Left cardiac atrium (tissue), 4 donors: ENCODE data around the gene PATL1. TPM values are rescaled to one million over a fixed set of nuclear protein-coding genes. Genes with fewer than 3 reads are reported as not detected.
"Not testable (repeated sequence)": the region's sequence is repeated elsewhere in the genome, so short reads cannot be mapped to it uniquely, and the experiment has no call there.

Experiments
- ATAC-seq, 2 donors: fragments of 200-7000 bp; cut with Tn5 transposase; one replicate each; pipeline ENCODE4 v1.9.1; 2020; ENCODE audit warnings: mild to moderate bottlenecking in 2 of 2, moderate library complexity in 2 of 2
- DNase-seq: peaks from one replicate; pipeline ENCODE4 v3.0.0-alpha.2; 2020
- intact Hi-C, 2 donors: fragments of 100-400 bp; cut with DNase I; formaldehyde crosslinking; loops; one replicate each; pipeline versions ENCODE4 v1.14.1 to v1.15.1; 2022 to 2023
- total RNA-seq, 2 donors: library from RNA; stranded (reverse); fragmentation: NEBNext Ultra II Directional; extraction: Animal tissue kit (Norgen Biotek cat#: 25700); gene quantifications; one replicate each; pipeline ENCODE4 v1.2.1, GENCODE V29; 2021
- donor health status: DM: no; HTN: yes; CAD: no.
- donor health status: DM: no; HTN: yes; CAD: no; lungs with severe emphysema.
- donor health status: DM: yes; HTN: yes; CAD: no.
- donor health status: Dilated cardiomyopathy.

Gene PATL1
- total RNA-seq, 2 donors from 2014 or later, result 21.6 to 28.2 TPM

GRCh38 chr11:59629996-59630395, 38.8 kb downstream of the PATL1 start:
- intact Hi-C loops, result no loop called here
- no peak for ATAC-seq
- DNase-seq, result no peak

- DNase-seq, ATAC-seq, intact Hi-C loops: not testable (repeated sequence)
Measured at GRCh38 chr11:59626969-59627368, 41.9 kb downstream of the PATL1 start.

GRCh38 chr11:59625703-59626102, 43.1 kb downstream of the PATL1 start:
- ATAC-seq (no peak), DNase-seq (no peak)
- intact Hi-C loops, result no loop called here

- ATAC-seq (no peak), DNase-seq (no peak)
- intact Hi-C loops, result loop anchor here in 1 of 2 donors (10.0 kb wide), 1 partner anchor 47 kb away; the partner anchor contains the start of gene PATL1
Measured at GRCh38 chr11:59617876-59618275, 51.0 kb downstream of the PATL1 start.

- DNase-seq (no peak), ATAC-seq (no peak)
- intact Hi-C loops, result loop anchor here in 1 of 2 donors (10.0 kb wide), 1 partner anchor 48 kb away; the partner anchor contains the start of gene PATL1
Measured at GRCh38 chr11:59616396-59616982, 52.3 kb downstream of the PATL1 start.

GRCh38 chr11:59615637-59616395, 53.0 kb downstream of the PATL1 start, which contains the start of gene OSBP:
Gene OSBP (minus strand): TSS chr11:59615774. CDS start chr11:59615664, 110 bp downstream.
- intact Hi-C loops, result loop anchor here in 1 of 2 donors (10.0 kb wide), 1 partner anchor 49 kb away; the partner anchor contains the start of gene PATL1
- DNase-seq (peak; percentile 99), ATAC-seq (peak; percentile 91 to 95)

GRCh38 chr11:59615120-59615636, 53.7 kb downstream of the PATL1 start:
- intact Hi-C loops, result loop anchor here in 1 of 2 donors (10.0 kb wide), 1 partner anchor 50 kb away; the partner anchor contains the start of gene PATL1
- DNase-seq (peak; percentile 53), ATAC-seq (no peak)

GRCh38 chr11:59614277-59615119, 54.3 kb downstream of the PATL1 start:
- DNase-seq, result no peak

GRCh38 chr11:59611570-59612565, 57.0 kb downstream of the PATL1 start:
- DNase-seq (no peak), ATAC-seq (no peak)
- intact Hi-C loops, result loop anchor here in 1 of 2 donors (5.0 to 10.0 kb wide), 2 partner anchors 45 to 53 kb away; partner anchors contain the start of gene PATL1

More at GRCh38 chr11:59614277-59615119, 54.3 kb downstream of the PATL1 start:
- intact Hi-C loops, result loop anchor here in 1 of 2 donors (5.0 to 10.0 kb wide), 2 partner anchors 47 to 50 kb away; partner anchors contain the start of gene PATL1
- ATAC-seq, result no peak

GRCh38 chr11:59610289-59610688, 58.5 kb downstream of the PATL1 start:
- DNase-seq, result no peak
- intact Hi-C loops, result loop anchor here in 1 of 2 donors (5.0 to 10.0 kb wide), 2 partner anchors 43 to 55 kb away; partner anchors contain the start of gene PATL1
- ATAC-seq, result no peak

GRCh38 chr11:59607703-59608454, 61.0 kb downstream of the PATL1 start:
- no peak for ATAC-seq
- intact Hi-C loops, result no loop called here
- no peak for DNase-seq

- ATAC-seq (no peak), DNase-seq (no peak)
- intact Hi-C loops, result no loop called here
Measured at GRCh38 chr11:59602432-59602831, 66.4 kb downstream of the PATL1 start.

- DNase-seq (no peak), ATAC-seq (peak in 1 of 2 donors; percentile 50)
- intact Hi-C loops, result no loop called here
Measured at GRCh38 chr11:59601788-59602187, 67.0 kb downstream of the PATL1 start.

GRCh38 chr11:59600636-59601035, 68.2 kb downstream of the PATL1 start:
- intact Hi-C loops, result no loop called here
- DNase-seq, result no peak
- no peak for ATAC-seq

GRCh38 chr11:59600234-59600633, 68.6 kb downstream of the PATL1 start:
- intact Hi-C loops, result no loop called here
- no peak for ATAC-seq
- DNase-seq, result no peak

GRCh38 chr11:59598961-59599360, 69.9 kb downstream of the PATL1 start:
- ATAC-seq, result no peak
- no peak for DNase-seq
- intact Hi-C loops, result loop anchor here in 1 of 2 donors (10.0 kb wide), 1 partner anchor 56 kb away; no protein-coding TSS in a partner anchor
